HG02798 (cell line): ENCODE measurements around the gene GP1BA.

Source experiments
- ATAC-seq: cut with Tn5 transposase; IDR thresholded peaks from one replicate; pipeline ENCODE4 v1.9.1; 2021; ENCODE audit warnings: mild to moderate bottlenecking; ENCODE audit not compliant: unreplicated experiment, poor library complexity

The GP1BA gene

GRCh38 chr17:4936436-4936835, 4.4 kb downstream of the GP1BA start:
- ATAC-seq = no peak

GRCh38 chr17:4937553-4937952, 5.5 kb downstream of the GP1BA start:
- no peak for ATAC-seq

- ATAC-seq = no peak
Observed at GRCh38 chr17:4938069-4938491, 6.0 kb downstream of the GP1BA start.

GRCh38 chr17:4938688-4939545, 6.8 kb downstream of the GP1BA start:
- ATAC-seq = no peak

GRCh38 chr17:4939546-4939795, 7.4 kb downstream of the GP1BA start:
- ATAC-seq = no peak

- peak; percentile 86 for ATAC-seq
Observed at GRCh38 chr17:4939796-4940554, 7.9 kb downstream of the GP1BA start, which contains the start of the genes RNF167 and SLC25A11. RNF167 (plus strand) TSS chr17:4940268; CDS start chr17:4940910, 642 bp downstream. SLC25A11 (minus strand) TSS chr17:4940046; CDS start chr17:4939910, 136 bp downstream.

GRCh38 chr17:4940555-4941318, 8.7 kb downstream of the GP1BA start:
- ATAC-seq = no peak

- no peak for ATAC-seq
Observed at GRCh38 chr17:4941319-4941610, 9.2 kb downstream of the GP1BA start.

GRCh38 chr17:4942760-4943508, 10.9 kb downstream of the GP1BA start:
- ATAC-seq = no peak

- no peak for ATAC-seq
Observed at GRCh38 chr17:4944163-4944553, 12.1 kb downstream of the GP1BA start.

- no peak for ATAC-seq
Observed at GRCh38 chr17:4944554-4945175, 12.6 kb downstream of the GP1BA start.

GRCh38 chr17:4945176-4945943, 13.3 kb downstream of the GP1BA start:
- ATAC-seq = peak; percentile 28

GRCh38 chr17:4945944-4946280, 13.8 kb downstream of the GP1BA start:
- ATAC-seq = no peak

- no peak for ATAC-seq
Observed at GRCh38 chr17:4946312-4946976, 14.4 kb downstream of the GP1BA start.

- no peak for ATAC-seq
Observed at GRCh38 chr17:4947010-4947410, 14.9 kb downstream of the GP1BA start.

GRCh38 chr17:4947411-4948165, 15.5 kb downstream of the GP1BA start:
- peak; percentile 20 for ATAC-seq

- ATAC-seq = peak; percentile 20
Observed at GRCh38 chr17:4948166-4948930, 16.3 kb downstream of the GP1BA start, which contains the start of gene PFN1. PFN1 (minus strand) TSS chr17:4948530; CDS start chr17:4948394, 136 bp downstream.
